Activated T-cell treated with anti-CD3 and anti-CD28 coated beads, Interleukin-2, amount 50 U/mL, for 4 hours (primary cell): Measurements from ENCODE around the gene KIF1A. TPM values are rescaled to one million over a fixed set of nuclear protein-coding genes. Genes with fewer than 3 reads are reported as not detected.
A peak's percentile ranks its signal among the peaks of the same experiment; 100 is the strongest.
"Not testable (repeated sequence)": the region's sequence is repeated elsewhere in the genome, so short reads cannot be mapped to it uniquely, and the experiment has no call there.

Source experiments
- ATAC-seq, 2 donors: fragments of 200-7000 bp; cut with Tn5 transposase; one replicate each; pipeline ENCODE4 v1.10.0; 2021
- DNase-seq: peaks from one replicate; pipeline ENCODE4 v3.0.0-alpha.2; 2020
- H3K27me3 Mint-ChIP-seq: one replicate; pipeline ENCODE4 v1.8.0; 2021; ENCODE audit warnings: low read depth, mixed read lengths
- H3K36me3 Mint-ChIP-seq: one replicate; pipeline ENCODE4 v1.8.0; 2022; ENCODE audit warnings: mixed read lengths; ENCODE audit not compliant: insufficient read depth
- H3K4me1 Mint-ChIP-seq: one replicate; pipeline ENCODE4 v1.8.0; 2021; ENCODE audit warnings: low read depth, mixed read lengths
- H3K4me3 Mint-ChIP-seq: one replicate; pipeline ENCODE4 v1.8.0; 2021; ENCODE audit warnings: mild to moderate bottlenecking, moderate library complexity, mixed read lengths
- H3K9me3 Mint-ChIP-seq: one replicate; pipeline ENCODE4 v1.8.0; 2021; ENCODE audit warnings: mixed read lengths
- total RNA-seq, 3 donors: library from RNA; stranded (reverse); gene quantifications; one replicate each; pipeline ENCODE4 v1.2.1, GENCODE V29; 2021

KIF1A gene
- total RNA-seq, 3 donors from 2014 or later = 2.5 to 4.5 (median 3.1) TPM

DNA sequence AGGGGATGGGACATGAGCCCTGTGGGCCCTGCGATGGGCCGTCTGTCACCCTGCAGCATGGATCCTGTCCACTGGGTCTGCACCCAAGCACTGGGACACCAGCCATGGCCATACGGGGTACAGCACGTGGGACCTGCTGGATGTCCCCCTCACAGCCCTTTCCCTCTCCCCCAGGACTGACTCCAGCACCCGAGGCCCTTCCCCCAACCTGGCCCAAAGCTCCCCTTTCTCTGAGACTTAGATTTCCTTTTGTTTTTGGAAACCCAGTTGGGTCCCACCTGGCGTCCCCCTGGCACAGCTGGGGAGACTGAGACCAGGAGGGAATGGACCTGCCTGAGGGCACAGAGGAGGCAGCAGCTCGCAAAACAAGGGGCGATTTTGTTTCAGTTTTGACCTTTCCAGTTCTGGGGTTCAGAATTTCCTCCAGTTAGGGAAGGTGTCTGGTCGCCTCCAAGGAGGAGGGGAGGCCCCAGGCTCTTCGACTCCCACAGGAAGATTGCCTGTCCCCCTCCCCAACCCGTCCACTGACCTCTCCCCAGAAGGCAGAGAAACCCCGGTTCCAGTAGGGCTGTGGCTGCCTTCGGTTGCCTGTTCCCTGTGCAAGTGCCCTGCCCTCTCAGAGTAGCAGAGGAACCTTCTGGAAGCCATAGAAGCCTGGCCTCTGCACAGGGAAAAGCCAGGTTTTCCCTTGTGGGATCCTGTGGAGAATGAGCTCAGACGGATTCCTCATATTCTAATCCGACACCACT, 135.9 kb downstream of the KIF1A start:
- peak overlapping the region; percentile 51 for H3K4me3 Mint-ChIP-seq
- not testable (repeated sequence) for H3K36me3 Mint-ChIP-seq, H3K4me1 Mint-ChIP-seq, H3K27me3 Mint-ChIP-seq, DNase-seq, H3K9me3 Mint-ChIP-seq
- ATAC-seq = peak in 1 of 2 donors; percentile 28

DNA sequence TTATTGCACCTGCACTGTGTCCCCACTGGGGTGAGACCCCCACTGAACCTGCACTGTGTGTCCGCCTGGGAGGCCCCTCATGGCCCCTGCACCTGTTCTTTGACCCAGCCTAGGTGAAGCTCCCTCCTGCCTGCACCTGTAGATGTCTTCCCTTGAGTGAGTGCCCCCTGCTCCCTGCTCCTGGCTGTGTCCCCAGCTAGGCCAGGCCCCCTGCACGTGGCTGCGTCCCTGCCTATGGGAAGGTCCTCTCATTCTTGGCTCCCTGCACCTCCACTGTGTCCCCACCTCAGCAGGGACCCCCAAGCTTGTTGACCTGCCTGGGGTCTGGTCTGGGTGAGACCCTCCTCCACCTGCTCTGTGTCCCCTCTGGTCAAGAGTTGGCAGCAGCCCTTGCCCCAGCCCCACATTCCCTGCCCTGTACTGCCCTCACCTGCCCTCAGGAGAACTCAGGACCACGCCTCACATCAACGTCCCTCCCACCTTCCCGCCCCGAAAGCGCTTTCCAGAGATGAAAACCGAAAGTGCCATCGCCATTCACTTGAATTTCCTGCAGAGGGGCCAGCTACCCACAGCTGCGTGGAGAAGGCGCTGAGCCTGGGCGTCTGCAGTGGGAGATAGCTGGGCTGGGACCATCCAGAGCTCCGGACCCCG, 136.6 kb downstream of the KIF1A start:
- not testable (repeated sequence) for H3K9me3 Mint-ChIP-seq, DNase-seq, H3K27me3 Mint-ChIP-seq, H3K4me1 Mint-ChIP-seq, H3K36me3 Mint-ChIP-seq
- peak; percentile 45 to 63 for ATAC-seq
- peak overlapping the region; percentile 51 for H3K4me3 Mint-ChIP-seq

DNA sequence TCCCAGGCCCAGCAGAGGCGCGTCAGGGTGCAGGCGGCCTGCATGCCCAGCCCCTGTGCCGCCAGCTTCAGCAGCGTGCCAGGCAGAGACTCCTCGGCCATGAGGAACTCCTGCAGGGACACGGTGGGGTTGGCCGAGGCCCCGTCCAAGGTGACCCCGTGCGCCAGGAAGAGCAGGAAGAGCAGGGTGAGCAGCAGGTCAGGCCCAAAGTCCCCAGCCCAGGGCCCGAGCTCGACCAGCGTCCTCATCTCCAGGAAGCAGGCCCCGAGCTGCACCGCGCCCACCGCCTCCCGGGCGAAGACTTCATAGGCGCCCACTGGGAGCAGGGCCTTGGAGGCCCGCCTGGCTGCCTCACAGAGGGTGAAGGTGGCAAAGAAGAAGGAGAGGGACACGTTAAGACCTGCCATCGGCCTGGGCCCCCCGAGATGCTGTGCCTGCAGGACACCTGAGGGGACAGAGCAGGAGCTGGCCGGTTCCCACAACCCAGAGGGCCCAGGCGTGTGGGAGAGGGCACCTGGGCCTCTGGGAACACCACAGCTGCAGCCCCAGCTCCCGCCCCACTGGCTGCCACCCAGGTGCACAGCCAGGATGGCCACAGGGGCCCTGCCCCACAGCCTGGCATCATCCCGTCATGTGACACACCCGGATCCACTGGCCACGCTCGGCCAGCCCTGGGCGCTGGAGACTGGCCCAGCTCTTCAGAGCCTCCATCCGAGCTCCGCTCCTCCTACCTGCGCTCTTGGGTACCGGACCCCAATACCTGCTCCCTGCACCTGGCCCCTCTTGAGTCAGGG, 137.4 kb downstream of the KIF1A start, which contains the start of gene AQP12B:
TSS of gene AQP12B (minus strand) at position 455 of the 794 bp plus-strand sequence. CDS start at position 407, 48 bp downstream.
- not testable (repeated sequence) for H3K27me3 Mint-ChIP-seq, H3K9me3 Mint-ChIP-seq, DNase-seq, H3K4me1 Mint-ChIP-seq, ATAC-seq, H3K36me3 Mint-ChIP-seq
- H3K4me3 Mint-ChIP-seq = peak within 1 kb of the TSS; percentile 51

DNA sequence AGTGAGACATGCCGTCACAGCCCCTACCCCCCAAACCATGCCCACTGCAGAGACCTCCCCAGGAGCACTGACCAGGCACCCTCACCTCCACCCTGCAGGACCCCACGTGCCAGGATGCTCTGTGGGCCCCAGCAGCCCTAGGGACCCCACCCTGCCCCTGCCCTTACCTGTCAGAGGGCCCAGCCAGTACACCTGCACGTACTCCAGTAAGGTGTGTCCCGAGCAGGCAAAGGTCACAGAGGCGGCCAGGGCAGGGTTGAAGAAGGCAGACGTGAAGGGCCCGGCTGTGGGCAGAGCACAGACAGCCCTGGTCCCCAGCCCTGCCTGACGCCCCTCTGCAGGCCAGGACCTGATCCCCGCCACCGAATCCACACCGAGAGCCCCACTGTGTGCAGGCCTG, 139.8 kb downstream of the KIF1A start:
- not testable (repeated sequence) for H3K9me3 Mint-ChIP-seq, H3K4me3 Mint-ChIP-seq, H3K27me3 Mint-ChIP-seq, ATAC-seq, H3K4me1 Mint-ChIP-seq, H3K36me3 Mint-ChIP-seq, DNase-seq

DNA sequence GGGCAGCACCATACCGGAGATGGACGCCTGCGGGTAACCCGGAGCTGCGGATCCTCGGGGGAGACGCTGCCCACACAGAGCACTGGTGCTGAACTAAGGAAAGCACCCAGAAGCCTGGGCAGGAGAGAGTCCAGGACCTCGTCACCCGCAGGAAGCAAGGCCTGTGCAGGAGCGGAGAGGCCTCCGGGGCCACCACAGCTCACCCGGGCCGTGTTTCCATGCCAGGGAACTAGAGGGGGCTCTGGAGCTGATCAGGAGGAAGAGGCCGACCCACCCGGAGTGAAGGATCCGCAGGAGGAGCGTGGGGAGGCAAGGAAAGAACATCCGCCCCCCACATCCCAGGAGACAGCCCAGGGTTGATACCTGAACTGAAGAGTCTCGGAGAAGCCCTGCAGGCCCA, 141.1 kb downstream of the KIF1A start:
- DNase-seq, H3K36me3 Mint-ChIP-seq, ATAC-seq, H3K4me3 Mint-ChIP-seq, H3K9me3 Mint-ChIP-seq, H3K27me3 Mint-ChIP-seq, H3K4me1 Mint-ChIP-seq: not testable (repeated sequence)

DNA sequence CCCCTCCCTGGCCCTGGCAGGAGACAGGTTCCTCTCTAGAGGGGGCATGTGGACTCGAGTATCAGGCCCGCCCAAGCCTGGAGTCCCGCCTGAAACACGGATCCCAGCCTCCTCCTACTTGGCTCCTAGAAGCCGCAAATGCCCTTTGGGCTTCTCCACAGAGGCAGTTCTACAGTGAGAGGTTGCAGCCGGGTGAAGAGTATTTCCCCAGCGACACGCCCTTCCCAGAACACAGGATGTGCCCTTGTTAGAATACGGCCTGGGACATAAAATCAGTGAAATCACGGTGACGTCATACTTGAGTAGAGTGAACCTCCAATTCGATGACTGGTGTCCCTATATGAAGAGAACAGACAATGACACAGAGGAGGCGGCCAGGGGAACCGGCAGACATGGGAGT, 142.0 kb downstream of the KIF1A start:
- not testable (repeated sequence) for H3K4me1 Mint-ChIP-seq, H3K9me3 Mint-ChIP-seq, H3K4me3 Mint-ChIP-seq, H3K36me3 Mint-ChIP-seq, ATAC-seq, DNase-seq
- H3K27me3 Mint-ChIP-seq = peaks cover 13% of the 10 kb centered on the region

DNA sequence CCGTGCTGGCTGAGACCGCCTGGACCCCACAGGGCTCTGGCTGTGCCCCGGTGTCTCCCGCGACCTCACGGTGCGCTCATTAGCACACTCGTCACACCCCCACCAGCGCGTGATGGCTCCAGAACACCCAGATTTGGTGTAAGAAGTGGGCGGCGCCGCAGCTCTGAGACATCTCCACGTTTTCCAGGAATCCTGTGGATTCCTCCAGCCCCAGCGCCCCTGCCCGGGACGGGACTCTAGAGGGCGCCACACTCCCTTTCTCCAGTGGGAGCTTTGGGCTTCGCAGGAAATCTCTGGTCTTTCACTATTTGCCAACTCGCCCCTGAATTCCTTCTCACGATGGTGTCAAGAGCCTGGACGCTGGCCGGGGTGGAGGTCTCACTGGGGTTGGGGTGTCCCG, 144.7 kb downstream of the KIF1A start:
- not testable (repeated sequence) for DNase-seq, H3K36me3 Mint-ChIP-seq, H3K9me3 Mint-ChIP-seq, H3K4me3 Mint-ChIP-seq, ATAC-seq, H3K4me1 Mint-ChIP-seq
- H3K27me3 Mint-ChIP-seq = peaks cover 20% of the 10 kb centered on the region

DNA sequence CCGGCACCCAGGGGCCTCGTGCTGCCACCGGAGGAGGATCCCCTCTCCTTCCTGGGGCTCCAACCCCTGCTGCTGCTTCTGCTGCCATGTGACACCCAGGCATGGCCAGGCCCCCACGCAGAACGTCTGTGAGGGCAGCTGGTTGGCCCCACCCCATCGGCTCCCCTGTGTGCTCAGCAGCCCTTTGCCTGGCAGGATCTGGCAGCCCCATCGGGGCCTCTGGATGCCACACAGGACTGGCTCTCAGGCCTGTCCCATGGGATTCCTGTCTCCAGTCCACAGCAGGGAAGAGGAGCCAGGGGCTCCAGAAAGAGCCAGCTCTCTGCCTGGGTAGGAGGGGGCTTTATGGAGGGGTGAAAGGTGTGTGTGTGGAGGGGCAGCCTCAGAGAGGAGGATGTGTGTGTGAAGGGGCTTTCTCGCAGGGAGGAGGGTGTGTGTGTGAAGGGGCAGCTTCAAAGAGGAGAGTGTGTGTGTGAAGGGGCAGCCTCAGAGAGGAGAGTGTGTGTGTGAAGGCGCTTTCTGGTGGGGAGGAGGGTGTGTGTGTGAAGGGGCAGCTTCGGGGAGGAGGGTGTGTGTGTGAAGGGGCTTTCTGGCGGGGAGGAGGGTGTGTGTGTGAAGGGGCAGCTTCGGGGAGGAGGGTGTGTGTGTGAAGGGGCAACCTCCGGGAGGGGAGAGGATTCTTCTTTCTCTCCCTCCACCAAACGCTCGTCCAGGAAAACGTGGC, 145.4 kb downstream of the KIF1A start:
- not testable (repeated sequence) for DNase-seq, ATAC-seq, H3K4me3 Mint-ChIP-seq, H3K4me1 Mint-ChIP-seq, H3K36me3 Mint-ChIP-seq, H3K9me3 Mint-ChIP-seq
- peaks cover 20% of the 10 kb centered on the region for H3K27me3 Mint-ChIP-seq

DNA sequence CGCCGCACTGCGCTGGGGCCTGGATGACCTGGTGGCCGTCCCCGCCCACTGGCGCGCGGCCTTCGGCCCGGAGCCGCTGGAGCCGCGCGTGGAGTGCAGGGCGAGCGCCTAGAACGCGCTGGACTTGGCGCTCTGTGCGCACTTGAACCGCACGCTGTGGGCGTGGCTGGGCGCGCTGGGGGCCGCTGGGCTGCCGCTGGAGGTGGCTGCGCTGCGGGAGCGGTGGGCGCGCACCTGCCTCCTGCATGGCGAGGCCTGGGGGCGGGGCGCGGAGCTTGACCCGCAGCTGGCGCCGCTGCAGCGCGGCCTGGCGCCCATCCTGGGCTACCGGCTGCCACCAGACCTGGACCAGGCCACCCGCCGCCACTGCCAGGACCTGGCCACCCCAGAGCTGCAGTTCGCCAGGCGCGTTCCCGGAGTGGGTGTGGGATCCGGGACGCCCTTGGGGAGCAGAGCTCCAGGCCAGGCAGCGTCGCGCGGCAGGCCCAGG, 147.3 kb downstream of the KIF1A start:
- Mint-ChIP-seq H3K4me3 (no peak overlapping the region), H3K36me3 (no peaks in the 10 kb centered on the region), H3K4me1 (no peaks in the 10 kb centered on the region), H3K27me3 (peaks cover 20% of the 10 kb centered on the region), H3K9me3 (no peaks in the 10 kb centered on the region)
- ATAC-seq (no peak), DNase-seq (no peak)

DNA sequence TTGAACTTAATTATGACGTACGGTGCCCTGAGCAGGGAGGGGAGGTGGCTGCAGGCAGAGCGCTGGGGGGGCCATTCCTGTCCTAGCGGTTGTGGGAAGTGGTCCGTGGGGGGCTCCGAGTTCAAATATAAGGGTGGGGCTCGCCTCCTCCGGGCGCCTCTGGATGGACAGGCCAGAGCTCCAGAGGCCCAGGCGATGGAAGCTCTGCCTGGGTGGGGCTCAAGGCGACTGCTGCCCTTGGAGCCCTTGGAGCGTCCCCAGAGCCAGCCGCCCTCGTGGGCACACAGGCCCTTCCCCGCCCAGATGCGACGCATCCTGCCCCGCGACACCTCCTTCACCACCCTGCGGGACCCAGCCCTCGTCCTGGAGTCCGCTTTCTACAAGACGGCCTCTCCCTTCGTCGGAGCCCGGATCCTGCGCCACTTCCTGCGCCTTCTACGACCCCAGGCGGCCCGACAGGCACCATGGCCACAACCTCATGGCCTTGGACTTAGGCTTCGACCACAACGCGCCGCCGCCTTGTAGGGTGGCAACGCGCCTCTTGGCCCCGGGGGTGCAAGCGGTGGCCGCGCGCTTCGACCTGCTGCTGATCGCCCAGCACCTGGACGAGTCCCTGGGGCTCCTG, 147.8 kb downstream of the KIF1A start:
- Mint-ChIP-seq H3K4me3 (no peak overlapping the region), H3K27me3 (peaks cover 23% of the 10 kb centered on the region), H3K36me3 (no peaks in the 10 kb centered on the region), H3K4me1 (no peaks in the 10 kb centered on the region), H3K9me3 (no peaks in the 10 kb centered on the region)
- ATAC-seq = no peak
- no peak for DNase-seq

DNA sequence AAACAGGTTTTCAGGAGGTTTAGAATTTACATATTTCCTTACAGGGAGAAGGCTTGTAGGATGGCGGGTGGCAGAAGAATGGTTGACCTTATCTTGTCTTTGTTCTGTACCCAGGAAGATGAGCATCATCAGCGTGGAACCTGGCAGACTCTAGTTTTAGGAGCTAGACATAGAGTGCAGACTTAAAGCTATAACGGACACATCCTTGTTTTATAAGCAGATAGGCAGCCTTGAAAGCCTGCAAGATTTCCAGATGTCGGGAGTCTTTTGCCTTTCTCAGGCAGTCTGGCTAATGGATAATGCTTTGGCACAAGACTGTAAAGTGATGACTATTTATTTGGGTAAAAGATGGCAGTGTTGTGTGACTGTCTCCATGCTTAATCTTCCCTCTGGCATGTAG, 149.1 kb downstream of the KIF1A start:
- Mint-ChIP-seq H3K4me3 (no peak overlapping the region), H3K9me3 (peaks cover 4% of the 10 kb centered on the region), H3K4me1 (no peaks in the 10 kb centered on the region), H3K27me3 (peaks cover 27% of the 10 kb centered on the region), H3K36me3 (no peaks in the 10 kb centered on the region)
- DNase-seq (no peak), ATAC-seq (no peak)

DNA sequence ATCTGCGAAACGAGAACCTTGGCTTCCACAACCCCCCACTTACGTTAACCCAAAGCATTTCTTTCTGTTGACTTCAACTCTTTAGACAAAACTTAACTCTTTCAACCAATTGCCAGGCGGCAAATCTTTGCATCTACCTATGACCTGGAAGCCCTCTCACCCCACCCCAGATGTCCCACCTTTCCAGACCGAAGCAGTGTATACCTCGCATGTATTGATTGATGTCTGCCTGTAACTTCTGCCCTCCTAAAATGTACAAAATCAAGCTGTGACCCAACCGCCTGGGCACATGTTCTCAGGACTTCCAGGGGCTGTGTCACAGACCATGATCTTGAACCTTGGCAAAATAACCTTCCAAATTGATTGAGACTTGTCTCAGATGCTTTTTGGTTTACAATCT, 149.6 kb downstream of the KIF1A start:
- Mint-ChIP-seq H3K36me3 (no peaks in the 10 kb centered on the region), H3K4me3 (no peak overlapping the region), H3K4me1 (no peaks in the 10 kb centered on the region)

DNA sequence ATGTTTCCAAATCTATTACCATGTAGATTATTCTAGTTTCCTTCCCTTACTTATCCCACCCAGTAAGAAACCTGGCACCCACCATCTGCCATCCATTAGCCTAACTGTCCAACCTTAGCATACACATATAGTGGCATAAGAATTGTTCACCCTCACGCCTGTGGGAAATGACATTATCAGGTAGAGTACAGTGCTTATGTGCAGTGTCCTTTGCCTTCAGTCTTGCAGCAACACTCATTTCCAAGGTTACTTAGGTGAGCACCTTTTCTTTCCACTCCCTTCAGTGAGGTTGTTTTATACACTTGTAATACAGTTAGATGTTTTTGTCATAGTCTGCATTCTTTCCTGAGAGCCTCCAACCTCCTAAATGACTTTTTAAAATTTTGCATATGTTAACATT, 155.4 kb downstream of the KIF1A start:
- H3K36me3 Mint-ChIP-seq = peaks cover 3% of the 10 kb centered on the region
- no peak for DNase-seq
- peaks cover 12% of the 10 kb centered on the region for H3K27me3 Mint-ChIP-seq
- H3K9me3 Mint-ChIP-seq = peaks cover 14% of the 10 kb centered on the region
- ATAC-seq = no peak
- no peaks in the 10 kb centered on the region for H3K4me1 Mint-ChIP-seq
- H3K4me3 Mint-ChIP-seq = no peak overlapping the region

More for the DNA sequence above, 149.6 kb downstream of the KIF1A start:
- no peak for DNase-seq
- Mint-ChIP-seq H3K27me3 (peaks cover 29% of the 10 kb centered on the region), H3K9me3 (peaks cover 5% of the 10 kb centered on the region)
- ATAC-seq = no peak
